GM19025 (cell line): ENCODE results near the gene SRCIN1.
"Not testable (repeated sequence)": the region's sequence is repeated elsewhere in the genome, so short reads cannot be mapped to it uniquely, and the experiment has no call there.

ENCODE experiments used
- ATAC-seq: cut with Tn5 transposase; IDR thresholded peaks from one replicate; pipeline ENCODE4 v1.9.1; 2021; ENCODE audit warnings: mild to moderate bottlenecking, low read depth, moderate library complexity; ENCODE audit not compliant: unreplicated experiment

SRCIN1 gene

DNA sequence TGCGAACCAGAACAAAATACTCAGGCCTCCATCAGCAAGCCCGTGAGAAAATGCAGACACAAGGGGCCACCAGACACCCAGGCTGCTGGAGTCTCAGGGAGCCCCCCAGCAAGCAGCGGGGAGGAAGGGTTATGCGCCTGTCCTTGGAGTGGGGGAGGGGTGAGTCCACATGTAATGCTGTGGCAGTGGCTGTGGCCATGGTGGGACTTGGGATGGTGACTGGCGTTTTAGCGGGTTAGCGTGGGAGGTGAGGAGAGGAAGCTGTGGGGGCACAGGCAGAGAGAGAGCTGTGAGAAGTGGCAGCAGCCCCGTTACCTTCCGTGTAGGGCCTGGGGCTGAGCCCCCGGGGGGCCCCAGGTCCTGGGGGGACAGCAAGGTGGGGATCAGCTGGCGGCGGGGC is 58.3 kb downstream of the SRCIN1 start:
- no peak for ATAC-seq

DNA sequence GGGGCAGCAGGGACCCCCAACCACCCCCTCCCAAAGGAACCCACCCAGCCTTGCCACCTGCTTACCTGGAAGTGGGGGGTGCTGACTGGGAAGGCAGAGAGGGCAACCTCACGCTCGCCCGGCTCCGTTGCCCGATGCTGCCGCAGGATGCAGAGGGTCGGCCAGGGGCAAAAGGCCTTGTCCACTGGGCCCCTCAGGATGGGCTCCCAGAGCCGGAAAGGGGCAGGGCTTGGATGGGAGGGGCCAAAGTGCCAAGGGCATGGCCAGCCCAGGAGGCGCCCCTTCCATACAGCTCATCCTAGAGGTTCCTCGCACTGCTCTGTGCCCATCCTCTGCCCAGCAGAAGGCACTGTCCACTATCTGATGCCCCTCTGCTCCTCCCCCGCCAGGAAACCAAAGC is 59.4 kb downstream of the SRCIN1 start:
- no peak for ATAC-seq

DNA sequence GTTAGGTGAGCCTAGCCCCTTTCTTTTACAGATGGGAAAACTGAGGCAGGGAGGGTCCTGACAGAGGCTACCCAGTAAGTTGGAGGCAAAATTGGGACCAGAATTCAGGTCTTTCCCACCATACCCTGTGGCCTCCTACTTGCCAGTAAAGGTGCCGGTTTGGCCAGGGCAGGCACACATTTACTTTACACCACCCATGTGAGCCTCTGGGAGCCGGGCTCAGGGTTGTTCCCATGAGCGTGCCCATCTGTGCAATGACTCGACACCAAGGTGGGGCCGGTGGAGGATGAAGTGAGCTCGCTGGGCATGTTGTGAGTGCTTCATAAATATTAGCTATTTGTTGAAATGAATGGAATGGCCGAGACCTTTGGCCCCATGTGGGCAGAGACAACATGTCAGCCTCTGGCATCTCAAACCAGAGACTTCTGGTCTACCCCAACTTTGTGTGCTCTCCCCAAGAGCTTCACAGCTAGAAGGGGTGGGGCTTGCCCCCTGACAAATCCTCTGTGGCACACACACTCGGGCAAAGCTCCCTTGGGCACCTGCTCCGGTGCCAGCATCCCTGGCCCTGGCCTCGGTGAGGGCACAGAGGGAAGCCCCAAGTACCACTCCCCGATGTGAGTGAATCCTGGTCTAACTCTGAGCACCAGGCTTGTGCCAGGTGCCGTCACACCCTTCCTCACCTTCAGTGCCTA is 60.1 kb downstream of the SRCIN1 start:
- no peak for ATAC-seq

DNA sequence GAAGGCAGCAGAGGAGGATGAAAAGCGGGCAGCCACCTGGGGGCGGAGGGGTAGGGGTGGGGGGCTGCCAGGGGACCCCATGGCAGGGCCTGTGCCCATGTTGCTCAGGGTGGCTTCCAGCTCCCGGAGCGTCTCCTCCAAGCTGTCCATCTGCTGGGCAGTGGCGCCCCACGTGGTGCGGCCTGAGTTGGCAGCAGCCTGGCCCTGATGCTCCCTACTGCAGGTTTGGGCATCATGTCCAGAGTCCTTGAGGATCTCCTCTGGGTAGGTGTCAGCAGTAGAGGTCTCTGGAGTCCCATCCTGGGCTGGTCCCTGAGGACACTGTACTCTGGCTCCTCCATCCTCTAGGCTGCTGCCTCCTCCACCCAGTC is 60.9 kb downstream of the SRCIN1 start:
- no peak for ATAC-seq

DNA sequence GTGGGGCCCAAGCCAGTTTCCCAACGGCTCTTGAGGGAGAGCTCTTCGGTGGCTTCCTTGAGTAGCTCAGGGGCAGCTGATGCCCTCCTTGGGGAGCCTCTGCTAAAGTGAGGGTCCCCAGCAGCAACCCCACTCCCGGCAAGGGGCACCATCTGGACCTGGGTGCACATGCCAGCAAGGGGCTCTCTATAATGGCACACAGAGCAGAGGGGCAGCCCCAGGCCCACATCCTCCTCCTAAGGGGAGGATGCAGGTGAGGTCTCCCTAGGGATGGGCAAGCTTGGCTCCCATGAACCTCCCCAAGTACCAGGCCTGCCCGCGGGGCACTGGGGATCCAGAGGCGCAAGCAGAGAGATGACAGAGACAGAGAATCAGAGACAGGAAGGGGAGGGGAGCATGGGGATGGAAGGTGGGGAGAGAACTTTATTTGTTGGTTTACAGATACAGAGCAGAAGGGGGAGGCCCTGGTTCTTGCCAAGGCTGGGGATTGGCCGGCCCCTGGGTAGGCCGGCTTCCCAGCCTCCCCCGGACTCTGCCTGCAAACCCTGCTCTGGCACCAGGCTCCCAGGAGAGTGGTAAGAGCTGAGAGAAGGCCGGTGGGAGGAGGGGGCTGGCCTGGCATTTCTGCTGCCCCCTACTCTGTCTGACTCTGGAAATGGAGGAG is 61.4 kb downstream of the SRCIN1 start:
- no peak for ATAC-seq

DNA sequence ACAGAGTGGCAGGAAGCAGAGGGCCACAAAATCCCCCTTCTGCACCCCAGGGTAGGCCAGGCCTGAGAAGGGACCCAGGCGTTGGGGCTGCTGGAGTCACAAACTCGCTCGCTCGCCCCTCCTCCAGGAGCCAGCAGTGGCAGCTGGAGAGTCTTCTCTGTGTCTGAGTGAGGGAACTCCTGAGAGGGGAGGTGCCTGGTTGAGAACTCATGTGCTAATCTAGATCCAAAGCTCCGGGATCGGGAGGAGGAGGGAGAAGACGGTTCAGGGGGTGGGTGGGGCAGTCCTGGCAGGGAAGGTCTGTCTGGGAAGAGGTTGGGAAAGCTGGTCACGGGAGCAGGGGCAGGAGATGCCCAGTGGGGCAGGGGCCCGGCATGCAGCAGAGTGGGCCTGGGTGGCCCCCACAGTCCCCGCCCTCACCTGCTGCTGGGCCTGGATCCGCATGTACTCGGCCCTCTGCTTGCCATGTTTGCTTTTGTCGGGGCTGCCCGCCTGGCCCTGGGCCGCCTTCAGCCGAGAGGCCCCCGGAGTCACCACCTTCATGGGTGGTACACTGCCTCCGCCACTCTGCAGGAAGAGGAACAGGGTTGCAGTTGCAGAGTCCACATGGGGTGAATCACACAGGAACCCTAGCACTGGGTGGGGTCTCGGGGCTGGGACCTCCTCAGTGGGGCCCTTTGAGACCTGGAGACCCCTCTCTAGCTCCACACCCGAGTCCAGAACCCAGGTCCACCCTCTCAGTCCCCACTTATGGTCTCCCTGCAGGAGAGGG is 62.2 kb downstream of the SRCIN1 start:
- no peak for ATAC-seq

DNA sequence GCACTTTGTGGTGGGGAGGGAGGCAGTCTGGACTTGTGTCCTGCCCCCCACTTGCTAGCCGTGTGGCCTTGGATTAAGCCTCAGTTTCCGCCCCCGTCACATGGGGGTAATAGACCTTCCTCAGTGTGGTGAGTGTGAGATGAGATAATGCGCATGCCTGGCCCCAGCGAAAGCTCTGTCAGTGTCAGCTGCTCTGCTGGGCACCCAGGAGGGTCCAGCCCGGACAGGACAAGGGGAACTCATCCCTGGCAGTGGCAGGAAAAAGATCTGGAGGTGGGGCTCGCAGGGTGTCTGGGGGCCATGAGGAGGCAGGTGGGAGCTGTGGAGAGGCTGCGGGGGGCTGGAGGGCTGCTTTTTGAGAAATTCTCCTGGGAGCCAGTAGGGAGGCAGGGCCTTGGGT is 63.5 kb downstream of the SRCIN1 start:
- no peak for ATAC-seq

DNA sequence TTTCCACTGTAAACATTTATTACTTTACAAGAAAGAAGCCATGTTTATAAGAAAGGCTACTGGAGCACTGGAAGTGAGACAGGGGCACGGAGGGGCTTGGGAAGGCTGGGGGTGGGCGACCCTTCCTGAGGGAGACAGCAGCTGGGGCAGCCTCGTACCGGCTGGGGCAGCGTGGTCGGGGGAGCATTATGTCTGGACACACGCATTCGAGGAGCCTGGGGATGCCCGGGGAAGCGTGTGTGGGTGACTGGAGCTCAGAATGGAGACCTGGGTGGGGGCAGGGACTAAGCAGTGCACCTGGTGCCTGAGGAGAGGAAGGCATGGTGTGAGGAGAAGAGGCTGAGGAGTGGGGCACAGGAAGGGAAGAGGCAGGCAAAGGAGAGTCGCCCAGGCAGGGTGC is 64.5 kb downstream of the SRCIN1 start:
- ATAC-seq: no peak

DNA sequence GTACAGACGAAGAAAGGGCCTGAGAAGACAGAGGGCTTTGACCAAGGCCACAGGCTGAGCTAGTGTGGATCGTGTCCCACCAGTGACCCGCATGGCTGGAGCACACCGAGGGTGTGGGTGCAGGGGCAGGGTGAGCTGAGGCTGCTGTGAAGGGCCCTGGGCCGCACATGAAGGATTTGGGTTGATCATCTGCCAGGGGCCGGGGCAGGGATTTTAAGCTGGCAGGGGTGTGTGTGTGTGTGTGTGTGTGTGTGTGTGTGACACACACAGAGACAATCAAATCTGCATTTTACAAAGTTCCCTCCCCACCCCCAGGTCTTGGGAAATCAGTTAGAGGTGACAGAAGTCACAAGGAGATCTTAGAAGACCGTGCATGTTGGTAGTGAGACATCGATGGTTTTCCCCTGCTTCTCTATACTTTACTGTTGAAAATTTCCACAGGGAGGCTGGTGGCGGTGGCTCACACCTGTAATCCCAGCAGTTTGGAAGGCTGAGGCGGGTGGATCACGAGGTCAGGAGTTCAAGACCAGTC is 65.2 kb downstream of the SRCIN1 start:
- no peak for ATAC-seq

DNA sequence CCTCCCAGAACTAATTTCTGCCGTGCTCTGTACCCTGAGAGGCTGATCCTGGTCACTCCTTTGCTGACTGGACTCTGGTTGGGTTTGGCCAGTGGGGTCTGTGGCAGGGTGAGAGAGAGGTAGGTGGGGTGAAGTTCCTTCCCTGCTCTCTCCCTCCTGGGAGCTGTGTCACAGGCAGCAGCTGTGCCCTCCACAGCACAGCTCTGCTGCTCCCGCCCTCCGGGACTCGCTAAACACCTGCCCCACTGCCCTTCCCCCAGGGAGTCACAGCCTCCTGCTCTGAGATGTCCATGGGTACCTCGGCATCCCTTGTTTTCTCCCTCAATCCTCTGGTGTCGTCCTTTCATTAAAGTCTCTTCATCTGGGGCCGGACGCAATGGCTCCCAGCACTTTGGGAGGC is 66.4 kb downstream of the SRCIN1 start:
- no peak for ATAC-seq

DNA sequence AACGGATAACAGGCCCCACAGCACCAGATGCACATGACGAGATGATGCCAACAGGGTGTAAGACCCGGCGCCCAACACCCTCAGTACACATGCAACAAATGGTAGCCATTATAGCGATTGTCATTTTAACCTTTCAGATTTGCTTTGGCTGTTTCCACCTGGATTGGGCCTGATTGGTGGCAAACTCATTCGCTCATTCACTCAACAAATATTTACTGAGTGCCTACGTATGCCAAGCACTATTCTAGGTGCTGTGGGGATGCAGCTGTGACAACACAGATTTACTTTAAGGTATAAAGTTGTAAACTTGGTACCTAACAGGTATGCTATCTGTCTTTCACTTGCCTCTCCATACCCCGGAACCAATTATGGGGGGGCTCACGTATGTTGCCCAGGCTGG is 66.8 kb downstream of the SRCIN1 start:
- no peak for ATAC-seq

DNA sequence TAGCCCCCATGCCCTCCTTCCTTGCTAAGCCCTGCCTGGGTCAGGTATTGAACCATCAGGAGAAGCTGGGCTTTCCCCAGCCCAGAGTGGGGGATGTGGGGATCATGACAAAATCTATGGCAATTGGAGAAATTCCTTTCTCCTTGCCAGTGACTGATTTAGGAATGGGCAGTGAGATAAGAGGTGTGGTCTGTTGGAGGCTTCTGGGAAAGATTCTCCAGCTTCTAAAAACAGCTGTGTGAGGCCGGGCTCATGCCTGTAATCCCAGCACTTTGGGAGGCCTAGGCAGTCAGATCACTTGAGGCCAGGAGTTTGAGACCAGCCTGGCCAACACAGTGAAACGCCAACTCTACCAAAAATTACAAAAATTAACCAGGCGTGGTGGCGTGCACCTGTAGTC is 69.1 kb downstream of the SRCIN1 start:
- ATAC-seq: no peak

DNA sequence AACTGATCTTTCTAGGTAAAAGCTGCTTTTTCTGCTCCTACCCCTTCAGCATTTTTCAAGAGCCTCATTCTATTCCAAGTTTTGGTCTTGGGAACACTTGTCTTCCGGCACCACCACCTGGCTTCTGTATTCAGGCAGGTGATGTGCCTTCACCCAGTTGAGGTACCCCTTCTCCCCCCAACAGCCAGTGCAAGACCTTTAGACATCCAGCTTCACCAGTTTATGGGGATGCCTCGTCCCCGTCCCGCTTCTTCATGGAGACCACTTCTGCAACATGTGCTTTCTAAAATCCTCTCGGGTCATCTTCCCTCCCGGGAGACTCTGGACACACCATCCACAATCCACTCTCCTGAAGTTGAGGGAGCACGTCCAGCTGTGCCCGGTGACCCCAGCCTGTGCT is 69.9 kb downstream of the SRCIN1 start:
- ATAC-seq: no peak

DNA sequence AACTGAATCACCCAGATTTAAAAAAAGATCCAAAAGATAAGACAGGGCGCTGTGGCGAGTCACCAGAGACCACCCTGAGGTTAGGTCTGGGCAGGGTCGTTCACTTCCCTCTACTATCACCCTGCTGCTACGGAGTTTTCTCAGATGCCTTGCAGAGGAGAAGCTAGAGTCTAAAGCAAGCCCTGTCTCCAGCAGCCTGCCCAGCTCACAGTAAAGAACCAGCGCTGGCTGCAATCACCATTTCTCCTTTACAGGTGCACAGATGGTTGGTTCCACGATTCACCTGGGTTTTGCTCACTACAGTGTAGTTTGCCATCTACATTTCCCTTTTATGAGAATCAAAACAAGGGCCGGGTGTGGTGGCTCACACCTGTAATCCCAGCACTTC is 71.3 kb downstream of the SRCIN1 start:
- no peak for ATAC-seq

DNA sequence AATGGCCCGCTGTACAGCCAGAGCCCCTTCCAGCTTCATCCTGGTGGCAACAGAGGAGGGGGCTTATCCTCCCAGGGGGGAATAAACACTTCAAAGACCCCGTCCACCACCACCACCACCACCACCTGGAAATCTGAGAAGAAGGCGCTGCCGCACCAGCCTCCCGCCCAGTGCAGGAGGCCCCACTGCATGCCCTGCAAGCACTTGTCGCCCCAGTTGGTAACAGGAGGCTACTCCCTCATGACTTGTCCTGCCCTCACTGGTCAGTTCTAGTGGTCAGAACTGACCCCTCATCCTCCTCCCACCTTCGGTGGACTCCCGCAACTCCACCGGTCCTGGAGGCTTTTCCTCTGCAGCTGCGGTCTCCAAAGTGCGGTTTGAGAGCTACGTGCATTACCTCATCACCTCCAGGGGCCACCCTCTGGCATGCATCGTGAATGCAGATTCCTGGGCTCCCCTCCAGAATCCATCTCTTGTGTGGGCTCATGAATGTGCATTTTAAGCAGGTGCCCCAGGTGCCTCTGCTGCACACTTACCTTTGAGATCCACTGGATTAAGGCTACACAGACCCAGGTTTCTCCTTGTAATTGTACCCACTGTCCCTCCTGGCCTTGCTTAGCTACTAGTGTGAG is 71.8 kb downstream of the SRCIN1 start:
- no peak for ATAC-seq

DNA sequence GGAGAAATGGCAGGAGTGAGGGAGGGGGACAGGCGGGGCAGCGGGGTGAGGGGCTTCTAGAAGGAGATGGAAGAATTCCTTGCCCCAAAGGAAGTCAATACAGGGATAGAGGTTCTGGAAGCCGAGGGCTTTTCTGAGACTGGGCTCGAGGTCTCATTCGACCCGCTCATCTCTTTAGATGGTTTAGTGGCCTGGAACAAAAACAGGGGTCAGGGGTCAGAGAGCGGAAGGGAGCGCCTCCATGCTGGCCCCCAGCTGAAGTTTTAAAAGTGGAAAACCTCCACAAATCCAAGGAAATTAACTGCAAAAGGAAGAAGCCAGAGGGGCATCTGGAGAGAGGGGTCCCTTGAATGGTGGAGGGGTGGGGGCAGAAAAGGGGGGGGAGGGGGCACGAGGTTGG is 72.5 kb downstream of the SRCIN1 start:
- no peak for ATAC-seq

DNA sequence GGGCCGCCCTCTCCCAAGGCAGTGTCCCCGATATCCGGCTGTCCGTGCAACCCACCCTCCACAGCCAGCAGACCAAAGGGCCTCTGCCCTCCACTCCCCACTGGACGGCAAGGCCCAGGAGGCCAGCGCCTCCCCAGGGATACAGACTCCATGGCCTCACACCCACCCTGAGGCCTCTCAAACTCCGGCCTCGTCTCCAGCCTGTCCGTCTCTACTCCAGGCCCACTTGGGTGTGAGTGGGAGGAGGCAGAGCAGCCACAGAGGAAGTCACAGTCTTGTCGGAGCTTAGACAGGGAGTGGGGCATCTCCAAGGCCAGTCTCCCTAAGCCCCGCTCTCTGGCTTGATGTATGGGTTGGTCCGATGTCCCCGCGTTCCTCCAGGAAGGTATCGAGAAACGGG is 73.3 kb downstream of the SRCIN1 start:
- ATAC-seq: no peak

DNA sequence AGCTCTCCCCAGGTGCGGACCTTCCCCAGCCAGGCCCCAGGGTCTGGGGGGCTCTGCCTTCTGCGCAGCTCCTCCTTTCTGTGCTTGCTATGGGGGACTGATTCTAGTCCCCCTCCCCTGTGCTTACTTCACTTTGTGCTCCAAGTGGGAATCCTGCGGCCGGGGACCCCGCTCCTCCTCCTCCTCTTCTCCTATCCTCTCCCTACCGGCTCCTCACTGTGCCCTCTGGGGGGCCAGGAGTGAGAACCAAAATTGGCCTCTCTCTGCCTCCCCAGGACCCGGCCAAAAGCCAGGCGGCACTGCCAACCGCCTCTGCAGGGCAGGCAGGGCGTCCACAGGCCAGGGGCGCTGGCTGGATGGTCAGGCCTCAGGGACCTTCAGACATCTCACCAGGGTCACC is 74.0 kb downstream of the SRCIN1 start:
- ATAC-seq: not testable (repeated sequence)

DNA sequence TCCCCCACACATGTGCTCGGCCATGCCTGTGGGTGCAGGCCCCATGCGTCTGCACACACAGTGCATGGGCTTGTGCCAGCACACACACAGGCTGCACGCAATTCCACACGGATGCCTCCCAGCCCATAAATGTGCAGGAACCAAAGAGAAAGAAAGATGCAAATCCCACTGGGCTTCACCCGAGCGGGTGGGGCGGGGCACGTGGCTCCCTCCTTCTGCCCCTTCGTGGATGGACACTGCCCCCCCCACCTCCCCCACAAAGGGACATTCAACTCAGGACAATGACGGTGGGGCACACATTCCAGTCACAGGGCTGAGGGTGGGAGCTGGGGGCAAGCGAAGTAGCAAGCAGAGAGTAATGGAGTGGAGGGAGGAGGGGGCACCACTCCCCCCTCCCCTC is 74.9 kb downstream of the SRCIN1 start:
- ATAC-seq: not testable (repeated sequence)

DNA sequence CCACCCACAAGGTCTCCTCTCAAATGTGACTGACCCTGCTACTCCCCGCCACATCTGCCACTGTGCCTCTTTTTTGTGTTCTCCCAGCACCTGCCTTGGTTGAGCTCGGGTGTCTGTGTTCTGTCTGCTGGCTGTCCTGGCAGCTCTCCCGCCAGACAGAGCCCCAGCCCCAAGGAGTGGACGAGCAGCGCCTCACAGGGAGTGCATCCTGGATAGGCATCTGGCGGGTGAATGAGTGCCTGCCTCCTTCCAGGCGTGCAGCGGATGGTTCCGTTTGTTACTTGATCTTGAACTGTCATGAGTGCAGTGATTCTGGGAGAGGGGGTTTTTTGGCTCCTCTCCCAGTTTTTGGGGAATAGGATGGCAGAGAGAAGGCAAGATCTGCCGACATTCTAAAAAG is 77.6 kb downstream of the SRCIN1 start:
- ATAC-seq: not testable (repeated sequence)

DNA sequence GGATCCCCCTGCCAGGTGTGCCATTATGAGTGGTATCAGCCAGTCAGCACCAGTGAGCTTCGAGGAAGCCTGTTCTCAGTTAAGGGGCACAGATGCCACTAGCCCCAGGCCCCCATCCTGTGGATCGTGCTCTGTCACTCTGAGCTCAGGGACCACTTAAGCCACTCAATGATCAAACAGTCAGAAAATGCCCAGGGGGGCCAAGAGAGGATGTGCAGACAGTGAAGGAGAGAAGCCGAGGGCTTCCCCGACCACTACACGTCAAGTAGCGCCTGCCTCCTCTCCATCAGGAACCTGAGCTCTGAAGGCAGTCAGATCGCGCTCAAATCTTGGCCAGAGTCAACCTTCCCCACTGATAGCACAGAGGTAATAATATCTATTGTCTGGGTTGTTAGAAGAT is 79.2 kb downstream of the SRCIN1 start:
- ATAC-seq: not testable (repeated sequence)
